Neural progenitor cell (in vitro differentiated cells): ENCODE results near the gene CCDC149.

Experiments
- CTCF ChIP-seq: fragments of 200-600 bp; sonication (generic); IDR thresholded peaks from 2 replicates; pipeline ENCODE4 v1.5.1; 2017; ENCODE audit warnings: antibody characterized with exemption, mild to moderate bottlenecking
- EZH2 ChIP-seq: fragments of 200-600 bp; sonication (generic); IDR thresholded peaks from 2 replicates; pipeline ENCODE4 v1.6.1; 2017; ENCODE audit warnings: antibody characterized with exemption, mild to moderate bottlenecking, moderate library complexity

GRCh38 chr4:24917076-24917856 is 4.4 kb upstream of the CCDC149 start:
- TF ChIP-seq CTCF, result no peak
- no peak for TF ChIP-seq EZH2
